Mucosa of descending colon (tissue), 3 donors: ENCODE measurements around the gene SHISAL2A. TPM values are rescaled to one million over a fixed set of nuclear protein-coding genes. Genes with fewer than 3 reads are reported as not detected.
"Not testable (repeated sequence)": the region's sequence is repeated elsewhere in the genome, so short reads cannot be mapped to it uniquely, and the experiment has no call there.

ENCODE experiments used
- ATAC-seq: fragments of 200-7000 bp; cut with Tn5 transposase; one replicate; pipeline ENCODE4 v1.9.1; 2020; ENCODE audit warnings: mild to moderate bottlenecking, moderate library complexity
- DNase-seq, 3 donors: peaks; one replicate each; pipeline ENCODE4 v3.0.0-alpha.2; 2020
- H3K36me3 ChIP-seq: fragments of 200-600 bp; one replicate; pipeline ENCODE4 v1.8.0; 2021; ENCODE audit warnings: low read depth, mild to moderate bottlenecking
- H3K4me1 ChIP-seq: fragments of 200-600 bp; one replicate; pipeline ENCODE4 v1.8.0; 2021; ENCODE audit warnings: low read depth, mild to moderate bottlenecking
- H3K4me3 ChIP-seq: fragments of 200-600 bp; one replicate; pipeline ENCODE4 v1.8.0; 2021; ENCODE audit warnings: mild to moderate bottlenecking
- H3K9me3 ChIP-seq: fragments of 200-600 bp; one replicate; pipeline ENCODE4 v1.8.0; 2021; ENCODE audit warnings: mild to moderate bottlenecking
- intact Hi-C, 2 donors: fragments of 100-400 bp; cut with DNase I in 1 of 2; cut with micrococcal nuclease in 1 of 2; formaldehyde crosslinking; loops; one replicate each; pipeline versions ENCODE4 v1.11.0 to v1.11.1; 2022; cut with DNase I, micrococcal nuclease
- total RNA-seq, 3 donors: library from RNA; stranded (reverse); fragmentation: NEBNext Ultra II Directional in 2 of 3; extraction: Animal tissue kit (Norgen Biotek cat#: 25700) in 2 of 3; gene quantifications; one replicate each; pipeline versions ENCODE4 v1.2.1 to v1.2.4, GENCODE V29; 2021 to 2023
- TF ChIP-seq, protein P1 (sequence below): fragments of 200-600 bp; IDR thresholded peaks from one replicate; pipeline ENCODE4 v1.8.0; 2022; ENCODE audit warnings: antibody characterized with exemption, mild to moderate bottlenecking
- donor health status: DM: no; HTN: no; CAD: no; lungs with moderate emphysema.
- donor health status: DM: no; HTN: no; CAD: no.
- donor health status: DM: no; HTN: yes; CAD: no.

Gene SHISAL2A
- total RNA-seq, 3 donors from 2014 or later, result 0.72 to 0.78 TPM; not detected in 1

DNA sequence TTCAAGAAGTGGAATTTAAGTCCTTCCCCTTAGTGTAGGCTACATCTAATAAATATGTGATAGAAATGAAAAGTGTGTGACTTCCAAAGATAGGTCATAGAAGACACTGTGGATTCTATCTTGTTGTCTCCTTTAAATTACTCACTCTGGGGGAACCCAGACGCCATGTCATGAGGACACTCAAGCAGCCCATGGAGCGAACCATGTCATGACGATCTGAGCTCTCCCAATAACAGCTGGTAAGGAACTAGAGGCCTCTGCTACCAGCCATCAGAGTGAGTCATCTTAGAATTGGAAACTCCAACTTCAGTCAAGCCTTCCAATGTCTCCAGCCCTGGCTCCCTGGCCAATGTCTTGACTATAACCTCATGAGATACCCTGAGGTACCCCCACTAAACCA, 58.9 kb downstream of the SHISAL2A start:
- ATAC-seq (no peak), DNase-seq (no peak)
- Histone ChIP-seq H3K9me3 (no peaks in the 10 kb centered on the region), H3K4me1 (no peaks in the 10 kb centered on the region), H3K36me3 (peaks cover 6% of the 10 kb centered on the region), H3K4me3 (no peak overlapping the region)
- TF ChIP-seq, protein P1, sequence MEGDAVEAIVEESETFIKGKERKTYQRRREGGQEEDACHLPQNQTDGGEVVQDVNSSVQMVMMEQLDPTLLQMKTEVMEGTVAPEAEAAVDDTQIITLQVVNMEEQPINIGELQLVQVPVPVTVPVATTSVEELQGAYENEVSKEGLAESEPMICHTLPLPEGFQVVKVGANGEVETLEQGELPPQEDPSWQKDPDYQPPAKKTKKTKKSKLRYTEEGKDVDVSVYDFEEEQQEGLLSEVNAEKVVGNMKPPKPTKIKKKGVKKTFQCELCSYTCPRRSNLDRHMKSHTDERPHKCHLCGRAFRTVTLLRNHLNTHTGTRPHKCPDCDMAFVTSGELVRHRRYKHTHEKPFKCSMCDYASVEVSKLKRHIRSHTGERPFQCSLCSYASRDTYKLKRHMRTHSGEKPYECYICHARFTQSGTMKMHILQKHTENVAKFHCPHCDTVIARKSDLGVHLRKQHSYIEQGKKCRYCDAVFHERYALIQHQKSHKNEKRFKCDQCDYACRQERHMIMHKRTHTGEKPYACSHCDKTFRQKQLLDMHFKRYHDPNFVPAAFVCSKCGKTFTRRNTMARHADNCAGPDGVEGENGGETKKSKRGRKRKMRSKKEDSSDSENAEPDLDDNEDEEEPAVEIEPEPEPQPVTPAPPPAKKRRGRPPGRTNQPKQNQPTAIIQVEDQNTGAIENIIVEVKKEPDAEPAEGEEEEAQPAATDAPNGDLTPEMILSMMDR, result no peak
- intact Hi-C loops, result no loop called here

DNA sequence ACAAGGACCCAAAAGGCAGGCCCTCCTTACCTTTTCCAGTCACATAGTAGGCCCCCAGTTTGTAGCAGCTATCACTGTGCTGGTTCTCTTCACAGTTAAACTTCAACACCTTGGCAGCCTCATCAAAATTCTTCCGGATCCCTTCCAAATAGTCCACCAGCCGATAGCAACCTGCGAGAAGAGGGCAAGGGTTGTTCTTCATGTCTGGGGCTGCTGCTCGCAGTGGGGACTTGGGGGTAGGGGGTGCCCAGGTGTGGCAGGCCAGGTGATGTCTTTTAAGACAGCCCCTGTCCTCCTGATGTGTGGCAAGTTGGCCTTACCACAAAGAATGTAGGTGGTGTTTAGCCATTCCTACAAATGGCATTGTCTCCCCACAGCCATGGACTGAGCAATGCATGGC, 59.7 kb downstream of the SHISAL2A start:
- ATAC-seq (no peak), DNase-seq (no peak)
- intact Hi-C loops, result no loop called here
- Histone ChIP-seq H3K4me1 (peaks cover 4% of the 10 kb centered on the region), H3K36me3 (peaks cover 6% of the 10 kb centered on the region), H3K9me3 (no peaks in the 10 kb centered on the region), H3K4me3 (no peak overlapping the region)
- TF ChIP-seq, protein P1, result no peak

DNA sequence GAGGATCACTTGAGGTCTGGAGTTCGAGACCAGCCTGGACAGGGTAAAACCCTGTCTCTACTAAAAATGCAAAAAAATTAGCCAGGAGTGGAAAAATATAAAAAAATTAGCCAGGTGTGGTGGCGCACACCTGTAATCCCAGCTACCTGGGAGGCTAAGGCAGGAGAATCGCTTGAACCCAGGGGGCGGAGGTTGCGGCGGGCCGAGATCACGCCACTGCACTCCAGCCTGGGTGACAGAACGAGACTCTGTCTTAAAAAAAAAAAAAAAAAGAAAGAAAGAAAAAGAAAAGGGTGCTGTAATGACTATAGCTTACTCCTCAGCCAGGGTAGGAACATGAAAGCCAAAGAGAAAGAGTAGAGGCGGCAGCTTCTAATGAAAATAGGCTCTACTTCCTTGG, 60.4 kb downstream of the SHISAL2A start:
- H3K4me1 ChIP-seq, intact Hi-C loops, H3K4me3 ChIP-seq, ATAC-seq, DNase-seq, H3K9me3 ChIP-seq, H3K36me3 ChIP-seq: not testable (repeated sequence)

DNA sequence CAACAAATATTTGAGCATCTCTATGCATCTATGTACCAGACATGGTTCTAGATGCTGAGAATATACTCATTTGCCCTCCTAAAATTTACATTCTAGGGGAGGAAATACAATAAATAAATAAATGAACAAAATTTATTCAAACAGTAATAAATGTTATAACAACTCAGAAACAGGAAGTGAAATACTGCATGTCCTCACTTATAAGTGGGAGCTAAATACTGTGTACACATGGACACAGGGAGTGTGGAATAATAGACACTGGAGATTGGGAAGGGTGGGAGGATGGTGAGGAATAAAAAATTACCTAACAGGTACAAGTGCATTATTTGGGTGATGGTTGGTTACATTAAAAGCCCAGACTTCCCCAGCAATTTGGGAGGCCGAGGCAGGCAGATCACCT, 60.9 kb downstream of the SHISAL2A start:
- Histone ChIP-seq H3K4me1 (peaks cover 6% of the 10 kb centered on the region), H3K9me3 (no peaks in the 10 kb centered on the region), H3K4me3 (no peak overlapping the region), H3K36me3 (peaks cover 6% of the 10 kb centered on the region)
- intact Hi-C loops, result no loop called here
- DNase-seq (no peak), ATAC-seq (no peak)
- TF ChIP-seq, protein P1, result no peak

DNA sequence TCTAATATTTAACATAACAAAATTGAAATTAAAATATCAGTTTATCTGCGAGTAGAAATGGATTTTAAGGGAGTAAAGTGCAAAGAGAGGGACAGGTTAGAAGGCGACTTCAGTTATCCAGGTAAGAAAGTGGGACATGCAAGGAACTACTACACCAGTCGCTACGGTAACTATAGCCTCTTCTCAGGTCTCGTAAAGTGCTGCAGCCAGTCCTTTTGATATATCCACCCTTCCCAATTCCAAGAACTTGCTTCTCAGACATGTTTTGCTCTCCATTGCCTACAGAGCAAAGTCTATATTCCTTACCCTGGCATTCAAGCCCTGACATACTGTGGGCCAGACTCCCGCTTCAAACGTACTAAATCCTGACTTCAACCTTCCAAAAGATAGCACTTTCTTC, 62.7 kb downstream of the SHISAL2A start:
- Histone ChIP-seq H3K9me3 (no peaks in the 10 kb centered on the region), H3K36me3 (peaks cover 6% of the 10 kb centered on the region), H3K4me3 (no peak overlapping the region), H3K4me1 (peaks cover 13% of the 10 kb centered on the region)
- no peak for ATAC-seq
- intact Hi-C loops, result no loop called here
- no peak for DNase-seq
- TF ChIP-seq, protein P1, result no peak

DNA sequence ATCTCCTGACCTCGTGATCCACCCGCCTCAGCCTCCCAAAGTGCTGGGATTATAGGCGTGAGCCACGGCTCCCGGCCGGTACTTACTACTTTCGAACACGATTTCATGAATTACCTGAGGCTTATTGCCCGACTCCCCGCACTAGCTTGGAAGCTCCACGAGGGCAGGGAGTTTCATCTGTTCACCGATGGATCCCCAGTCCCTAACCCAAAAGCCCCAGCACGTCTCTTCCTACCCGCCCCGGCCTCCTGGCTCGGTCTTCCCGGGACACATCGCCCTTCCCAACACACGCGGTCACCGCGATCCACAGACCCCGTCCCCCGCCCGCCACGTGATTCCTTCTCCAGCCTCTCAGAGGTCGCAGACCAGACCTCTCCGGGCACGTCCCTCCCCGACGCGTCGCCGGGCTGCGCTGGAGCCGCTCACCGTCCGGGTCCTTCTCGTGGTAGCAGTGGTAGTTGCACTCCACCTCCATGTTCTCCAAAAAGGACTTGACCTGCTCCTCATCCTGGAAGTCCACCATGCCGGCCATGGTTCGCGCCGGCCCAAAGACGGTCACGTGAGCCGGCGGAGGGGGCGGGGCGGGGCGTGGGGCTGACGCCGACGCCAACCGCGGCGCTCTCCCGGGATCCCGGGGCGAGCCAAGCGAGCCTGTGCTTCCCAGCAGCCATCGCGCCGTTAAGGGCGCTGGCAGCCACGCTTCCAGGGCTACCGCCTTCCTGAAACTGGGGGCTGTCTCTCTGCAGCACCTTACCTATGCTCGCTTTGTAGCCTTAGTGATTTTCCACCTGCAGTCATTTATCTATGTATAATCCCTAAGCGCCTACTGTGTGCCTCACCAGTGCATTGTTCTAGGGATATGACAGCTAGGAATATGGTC, 65.1 kb downstream of the SHISAL2A start, which contains the start of gene COA7:
Gene COA7, minus strand, starts transcription at position 553 of the 880 bp plus-strand sequence. Its CDS starts 21 bp downstream, at position 532.
- H3K4me3 ChIP-seq, result peak within 1 kb of the TSS; percentile 50
- ATAC-seq, result peak; percentile 83
- no peaks in the 10 kb centered on the region for H3K9me3 ChIP-seq
- no peaks in the 10 kb centered on the region for H3K36me3 ChIP-seq
- intact Hi-C loops, result no loop called here
- DNase-seq, result peak; percentile 91 to 94 (median 93)
- H3K4me1 ChIP-seq, result peaks cover 13% of the 10 kb centered on the region
- TF ChIP-seq, protein P1, result no peak
